Smooth muscle cell (in vitro differentiated cells): ENCODE measurements around the gene PLEKHA4. TPM values are rescaled to one million over a fixed set of nuclear protein-coding genes. Genes with fewer than 3 reads are reported as not detected.
A peak's percentile ranks its signal among the peaks of the same experiment; 100 is the strongest.

Source experiments
- DNase-seq: peaks from one replicate; lab custom pipeline; 2025; ENCODE audit not compliant: unreplicated experiment; lab: John Stamatoyannopoulos, UW
- H2AFZ ChIP-seq: fragments of 200-600 bp; sonication (generic); 2 replicates; pipeline ENCODE4 v1.6.0; 2016; ENCODE audit warnings: antibody characterized with exemption, low read depth, mild to moderate bottlenecking
- H3F3A ChIP-seq: fragments of 200-600 bp; sonication (generic); 2 replicates; pipeline ENCODE4 v1.6.0; 2017; ENCODE audit warnings: antibody characterized with exemption, low read depth
- H3K27ac ChIP-seq: fragments of 200-600 bp; sonication (generic); 2 replicates; pipeline ENCODE4 v1.5.1; 2016; ENCODE audit warnings: low read depth, mild to moderate bottlenecking
- H3K27me3 ChIP-seq: fragments of 200-600 bp; sonication (generic); 2 replicates; pipeline ENCODE4 v1.6.1; 2016; ENCODE audit warnings: low read depth, mild to moderate bottlenecking
- H3K36me3 ChIP-seq: fragments of 200-600 bp; sonication (generic); 2 replicates; pipeline ENCODE4 v1.5.1; 2016; ENCODE audit warnings: low read depth
- H3K4me1 ChIP-seq: fragments of 200-600 bp; sonication (generic); 2 replicates; pipeline ENCODE4 v1.5.1; 2016; ENCODE audit warnings: low read depth
- H3K4me2 ChIP-seq: fragments of 200-600 bp; sonication (generic); 2 replicates; pipeline ENCODE4 v1.6.0; 2016; ENCODE audit warnings: mild to moderate bottlenecking
- H3K4me3 ChIP-seq: fragments of 200-600 bp; sonication (generic); 2 replicates; pipeline ENCODE4 v1.5.1; 2016; ENCODE audit warnings: mild to moderate bottlenecking
- H3K79me2 ChIP-seq: fragments of 200-600 bp; sonication (generic); 2 replicates; pipeline ENCODE4 v1.6.0; 2016; ENCODE audit warnings: low read depth, mild to moderate bottlenecking
- H3K9ac ChIP-seq: fragments of 200-600 bp; sonication (generic); 2 replicates; pipeline ENCODE4 v1.6.0; 2016; ENCODE audit warnings: low read depth
- H3K9me3 ChIP-seq: fragments of 200-600 bp; sonication (generic); replicated peaks from 2 replicates; pipeline ENCODE4 v1.5.1; 2016; ENCODE audit warnings: low read depth
- H4K20me1 ChIP-seq: fragments of 200-600 bp; sonication (generic); 2 replicates; pipeline ENCODE4 v1.6.0; 2016; ENCODE audit warnings: low read depth
- WGBS: methylation state at CpG from one replicate; pipeline ENCODE4 v1.1.7; 2016; ENCODE audit warnings: low lambda C conversion rate; 5-methylcytosine and 5-hydroxymethylcytosine counted together
- polyA plus RNA-seq: library from polyadenylated mRNA; unstranded; fragments of >200 nt; fragmentation: Nextera tagmentation; extraction: Ambion mirVana; gene quantifications from 2 replicates; pipeline ENCODE4 v1.2.1, GENCODE V29; 2016
- total RNA-seq: library from RNA; depleted of rRNA; stranded (reverse); fragments of >200 nt; gene quantifications from 2 replicates; pipeline ENCODE4 v1.2.3, GENCODE V29; 2014
- TF ChIP-seq, protein P1 (sequence below): fragments of 200-600 bp; sonication (generic); IDR thresholded peaks from 2 replicates; pipeline ENCODE4 v1.5.1; 2017; ENCODE audit warnings: borderline replicate concordance, mild to moderate bottlenecking, antibody characterized with exemption; ENCODE audit not compliant: insufficient read depth, poor library complexity, severe bottlenecking

The PLEKHA4 gene
- total and polyA plus RNA-seq, 2 experiments from 2014 or later = 4.4 to 39.2 TPM

DNA sequence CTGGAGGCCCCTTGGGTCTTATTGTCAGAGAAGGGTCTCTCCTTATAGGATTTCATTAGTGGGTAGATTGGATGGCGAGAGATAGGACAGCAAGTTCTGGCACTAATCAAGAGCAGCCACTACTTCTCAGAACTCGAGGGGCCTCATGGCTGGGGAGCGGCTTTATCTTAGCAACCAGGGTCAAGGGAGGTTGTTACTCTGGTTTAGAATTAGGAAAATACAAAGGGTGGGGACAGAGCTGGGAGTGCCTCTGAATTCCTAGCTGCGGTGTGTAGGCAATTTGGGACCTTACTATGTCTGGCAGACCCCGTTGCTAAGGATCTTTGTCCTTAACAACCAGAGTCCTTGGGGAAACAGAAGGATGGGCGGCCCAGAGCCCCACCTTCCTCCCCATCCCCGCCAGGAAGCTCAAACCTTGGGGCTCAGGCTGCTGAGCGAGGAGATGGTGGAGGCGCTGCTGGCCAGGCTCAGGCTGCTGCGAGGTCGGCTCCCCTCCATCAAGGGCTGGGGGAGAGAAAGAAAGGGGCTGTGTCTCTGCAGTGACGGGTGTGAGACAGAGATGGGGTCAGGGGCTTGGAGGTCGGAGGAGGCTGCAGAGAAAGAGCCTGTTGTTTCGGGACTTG lies 1.2 kb downstream of the PLEKHA4 start:
- Histone ChIP-seq H3F3A (peaks cover 3% of the 10 kb centered on the region), H3K4me1 (peaks cover 21% of the 10 kb centered on the region), H3K4me2 (peak overlapping the region; percentile 83), H3K9me3 (no peaks in the 10 kb centered on the region), H3K9ac (no peak overlapping the region), H3K36me3 (no peaks in the 10 kb centered on the region), H4K20me1 (no peaks in the 10 kb centered on the region), H3K79me2 (peaks cover 15% of the 10 kb centered on the region), H3K4me3 (peak overlapping the region; percentile 39), H3K27ac (no peak overlapping the region), H2AFZ (no peak overlapping the region), H3K27me3 (no peaks in the 10 kb centered on the region)
- TF ChIP-seq, protein P1, sequence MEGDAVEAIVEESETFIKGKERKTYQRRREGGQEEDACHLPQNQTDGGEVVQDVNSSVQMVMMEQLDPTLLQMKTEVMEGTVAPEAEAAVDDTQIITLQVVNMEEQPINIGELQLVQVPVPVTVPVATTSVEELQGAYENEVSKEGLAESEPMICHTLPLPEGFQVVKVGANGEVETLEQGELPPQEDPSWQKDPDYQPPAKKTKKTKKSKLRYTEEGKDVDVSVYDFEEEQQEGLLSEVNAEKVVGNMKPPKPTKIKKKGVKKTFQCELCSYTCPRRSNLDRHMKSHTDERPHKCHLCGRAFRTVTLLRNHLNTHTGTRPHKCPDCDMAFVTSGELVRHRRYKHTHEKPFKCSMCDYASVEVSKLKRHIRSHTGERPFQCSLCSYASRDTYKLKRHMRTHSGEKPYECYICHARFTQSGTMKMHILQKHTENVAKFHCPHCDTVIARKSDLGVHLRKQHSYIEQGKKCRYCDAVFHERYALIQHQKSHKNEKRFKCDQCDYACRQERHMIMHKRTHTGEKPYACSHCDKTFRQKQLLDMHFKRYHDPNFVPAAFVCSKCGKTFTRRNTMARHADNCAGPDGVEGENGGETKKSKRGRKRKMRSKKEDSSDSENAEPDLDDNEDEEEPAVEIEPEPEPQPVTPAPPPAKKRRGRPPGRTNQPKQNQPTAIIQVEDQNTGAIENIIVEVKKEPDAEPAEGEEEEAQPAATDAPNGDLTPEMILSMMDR = no peak
- 79% methylated on average over 14 of the region's 14 CpGs for WGBS
- DNase-seq = no peak

DNA sequence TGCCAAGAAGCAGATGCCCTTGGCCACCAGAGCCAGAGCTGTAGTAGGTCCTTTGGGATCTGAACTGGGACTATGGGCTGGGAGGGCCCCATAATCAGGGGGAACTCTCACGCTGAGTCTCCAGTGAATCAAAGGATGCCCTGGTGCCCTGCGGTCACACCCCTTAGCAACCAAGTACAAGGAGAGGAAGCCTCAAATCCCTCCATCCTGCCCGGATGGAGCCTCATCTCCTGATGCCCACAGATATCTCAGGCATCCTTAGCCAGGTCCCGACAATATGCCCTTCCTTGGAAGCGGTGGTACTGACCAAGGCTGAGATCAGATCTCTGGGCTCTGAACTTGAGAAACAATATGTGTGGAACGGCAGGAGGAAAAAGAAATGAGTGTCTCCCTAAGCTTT lies 1.7 kb downstream of the PLEKHA4 start:
- H3K4me2 ChIP-seq = peak overlapping the region; percentile 83
- DNase-seq = no peak
- no peaks in the 10 kb centered on the region for H4K20me1 ChIP-seq
- H3K79me2 ChIP-seq = peaks cover 15% of the 10 kb centered on the region
- H3K9me3 ChIP-seq = no peaks in the 10 kb centered on the region
- WGBS = 69% methylated on average over 6 of the region's 6 CpGs
- H3K27me3 ChIP-seq = no peaks in the 10 kb centered on the region
- H3K4me1 ChIP-seq = peaks cover 21% of the 10 kb centered on the region
- H3K27ac ChIP-seq = no peak overlapping the region
- peak overlapping the region; percentile 39 for H3K4me3 ChIP-seq
- no peak overlapping the region for H2AFZ ChIP-seq
- peaks cover 3% of the 10 kb centered on the region for H3F3A ChIP-seq
- no peaks in the 10 kb centered on the region for H3K36me3 ChIP-seq
- no peak overlapping the region for H3K9ac ChIP-seq
- TF ChIP-seq, protein P1 = no peak

DNA sequence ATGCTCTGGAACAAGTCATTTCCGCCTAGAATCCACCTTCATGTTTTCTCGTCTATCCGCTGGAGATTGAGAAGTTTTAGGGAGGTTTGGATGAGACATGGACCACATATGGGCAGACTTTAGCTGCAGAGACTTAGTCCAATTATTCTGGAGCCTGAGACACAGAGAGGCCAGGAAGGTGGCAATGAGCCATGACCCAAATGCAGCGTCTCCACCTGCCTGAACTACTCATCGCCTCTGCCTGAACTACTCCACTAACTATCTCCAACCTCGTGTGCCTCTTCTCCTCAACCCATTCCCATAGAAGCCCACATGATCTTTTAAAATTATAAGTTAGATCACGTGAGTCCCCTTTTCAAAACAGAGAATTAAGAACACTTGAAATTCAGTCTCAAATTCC lies 5.6 kb downstream of the PLEKHA4 start:
- Histone ChIP-seq H3K27me3 (no peaks in the 10 kb centered on the region), H3K4me2 (no peak overlapping the region), H3K36me3 (no peaks in the 10 kb centered on the region), H3K9ac (no peak overlapping the region), H3K4me1 (peaks cover 15% of the 10 kb centered on the region), H3K79me2 (peaks cover 15% of the 10 kb centered on the region), H3K4me3 (no peak overlapping the region), H4K20me1 (no peaks in the 10 kb centered on the region), H3K27ac (no peak overlapping the region), H2AFZ (no peak overlapping the region), H3F3A (no peaks in the 10 kb centered on the region), H3K9me3 (no peaks in the 10 kb centered on the region)
- 95% methylated on average over 7 of the region's 7 CpGs for WGBS
- no peak for DNase-seq
- TF ChIP-seq, protein P1 = no peak

DNA sequence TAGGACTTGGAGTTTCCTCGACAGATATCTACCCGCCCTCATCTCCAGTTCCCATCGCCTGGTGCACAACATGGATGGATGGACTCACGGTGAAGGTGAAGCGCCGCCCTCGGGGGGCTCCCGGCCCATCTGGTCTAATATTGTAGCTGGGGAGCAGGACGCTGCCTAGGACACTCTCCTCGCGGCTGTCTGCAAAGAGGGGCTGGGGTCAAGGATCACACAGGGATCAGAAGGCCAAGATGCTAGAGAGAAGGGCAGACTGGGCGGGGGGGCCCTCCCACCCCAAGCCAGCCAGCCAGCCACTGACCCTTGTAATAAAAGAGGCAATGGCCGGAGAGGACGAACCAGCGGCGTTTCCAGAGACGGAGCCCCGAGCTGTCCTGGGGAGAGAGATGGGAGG lies 7.1 kb downstream of the PLEKHA4 start:
- no peak for DNase-seq
- Histone ChIP-seq H3K27ac (no peak overlapping the region), H3K9me3 (no peaks in the 10 kb centered on the region), H3F3A (no peaks in the 10 kb centered on the region), H2AFZ (no peak overlapping the region), H3K9ac (no peak overlapping the region), H3K27me3 (no peaks in the 10 kb centered on the region), H3K36me3 (no peaks in the 10 kb centered on the region), H3K79me2 (peaks cover 2% of the 10 kb centered on the region), H3K4me1 (peaks cover 4% of the 10 kb centered on the region), H3K4me2 (no peak overlapping the region), H3K4me3 (no peak overlapping the region), H4K20me1 (no peaks in the 10 kb centered on the region)
- WGBS = 95% methylated on average over 18 of the region's 18 CpGs
- TF ChIP-seq, protein P1 = no peak
